WTC11 (cell line): Measurements from ENCODE around the gene PCDHB10.
"Not testable (repeated sequence)": the region's sequence is repeated elsewhere in the genome, so short reads cannot be mapped to it uniquely, and the experiment has no call there.

Experiments
- ATF1 ChIP-seq: sonication (generic); formaldehyde crosslinking; IDR thresholded peaks from 2 replicates; pipeline ENCODE4 v1.8.1; 2023; ENCODE audit warnings: mild to moderate bottlenecking, moderate library complexity, missing genetic modification reagents
- ATF3 ChIP-seq: sonication (generic); formaldehyde crosslinking; conservative IDR thresholded peaks from 2 replicates; pipeline ENCODE4 v1.8.1; 2022; ENCODE audit warnings: mild to moderate bottlenecking, missing genetic modification reagents
- CBFB ChIP-seq: sonication (generic); formaldehyde crosslinking; IDR thresholded peaks from 2 replicates; pipeline ENCODE4 v1.8.1; 2022; ENCODE audit warnings: mild to moderate bottlenecking, low read depth, missing genetic modification reagents
- CREB1 ChIP-seq: sonication (generic); formaldehyde crosslinking; IDR thresholded peaks from 2 replicates; pipeline ENCODE4 v1.8.0; 2023; ENCODE audit warnings: mild to moderate bottlenecking, missing genetic modification reagents
- CTCF ChIP-seq: fragments of 200-600 bp; IDR thresholded peaks from 2 replicates; pipeline ENCODE4 v1.8.0; 2022; ENCODE audit warnings: antibody characterized with exemption
- NR3C1 ChIP-seq: sonication (generic); formaldehyde crosslinking; conservative IDR thresholded peaks from 2 replicates; pipeline ENCODE4 v1.8.1; 2023; ENCODE audit warnings: low read depth, mild to moderate bottlenecking, missing genetic modification reagents
- SMAD4 ChIP-seq: sonication (generic); formaldehyde crosslinking; IDR thresholded peaks from 2 replicates; pipeline ENCODE4 v1.8.0; 2022; ENCODE audit warnings: mild to moderate bottlenecking, missing genetic modification reagents
- USF1 ChIP-seq: sonication (generic); formaldehyde crosslinking; IDR thresholded peaks from 2 replicates; pipeline ENCODE4 v1.8.0; 2022; ENCODE audit warnings: mild to moderate bottlenecking, missing genetic modification reagents
- USF2 ChIP-seq: sonication (generic); formaldehyde crosslinking; IDR thresholded peaks from 2 replicates; pipeline ENCODE4 v1.8.1; 2023; ENCODE audit warnings: mild to moderate bottlenecking, missing genetic modification reagents, moderate library complexity
- ZBTB43 ChIP-seq: sonication (generic); formaldehyde crosslinking; IDR thresholded peaks from 2 replicates; pipeline ENCODE4 v1.8.1; 2023; ENCODE audit warnings: mild to moderate bottlenecking, missing genetic modification reagents
- ZNF416 ChIP-seq: fragments of 250-450 bp; sonication (Bioruptor Pico); IDR thresholded peaks from 2 replicates; pipeline ENCODE4 v1.9.0; 2021; ENCODE audit warnings: mild to moderate bottlenecking, inconsistent platforms
- ZNF512 ChIP-seq: sonication (generic); formaldehyde crosslinking; IDR thresholded peaks from 2 replicates; pipeline ENCODE4 v1.8.1; 2022; ENCODE audit warnings: missing genetic modification reagents, borderline replicate concordance

GRCh38 chr5:141201126-141201525 lies 9.0 kb downstream of the PCDHB10 start:
- not testable (repeated sequence) for TF ChIP-seq ZNF512 (CRISPR knock-in tag); CTCF; ZBTB43 (CRISPR knock-in tag); SMAD4 (CRISPR knock-in tag); CREB1; USF2; USF1; ZNF416; ATF1 (CRISPR knock-in tag); NR3C1 (CRISPR knock-in tag); CBFB (CRISPR knock-in tag); ATF3 (CRISPR knock-in tag)
